Right ventricle myocardium inferior (tissue), 1 donor: Measurements from ENCODE around the gene ZNF362. TPM values are rescaled to one million over a fixed set of nuclear protein-coding genes. Genes with fewer than 3 reads are reported as not detected.
A peak's percentile ranks its signal among the peaks of the same experiment; 100 is the strongest.
"Not testable (repeated sequence)": the region's sequence is repeated elsewhere in the genome, so short reads cannot be mapped to it uniquely, and the experiment has no call there.

Experiments used
- ATAC-seq: fragments of 200-7000 bp; cut with Tn5 transposase; one replicate; pipeline ENCODE4 v1.9.1; 2020; ENCODE audit warnings: mild to moderate bottlenecking, moderate library complexity
- DNase-seq: peaks from one replicate; pipeline ENCODE4 v3.0.0; 2021; ENCODE audit errors: missing footprints
- intact Hi-C: fragments of 100-400 bp; cut with DNase I; formaldehyde crosslinking; loops from one replicate; pipeline ENCODE4 v1.11.0; 2022
- total RNA-seq: library from RNA; stranded (reverse); fragmentation: NEBNext Ultra II Directional; extraction: Animal tissue kit (Norgen Biotek cat#: 25700); gene quantifications from one replicate; pipeline ENCODE4 v1.2.1, GENCODE V29; 2021
- donor health status: DM: no; HTN: yes; CAD: no; lungs with severe emphysema.

The ZNF362 gene
- total RNA-seq, 1 donor from 2014 or later = 30.3 TPM

GRCh38 chr1:33275706-33276572 is 19.6 kb downstream of the ZNF362 start:
- intact Hi-C loops = no loop called here
- DNase-seq = no peak
- no peak for ATAC-seq

DNA sequence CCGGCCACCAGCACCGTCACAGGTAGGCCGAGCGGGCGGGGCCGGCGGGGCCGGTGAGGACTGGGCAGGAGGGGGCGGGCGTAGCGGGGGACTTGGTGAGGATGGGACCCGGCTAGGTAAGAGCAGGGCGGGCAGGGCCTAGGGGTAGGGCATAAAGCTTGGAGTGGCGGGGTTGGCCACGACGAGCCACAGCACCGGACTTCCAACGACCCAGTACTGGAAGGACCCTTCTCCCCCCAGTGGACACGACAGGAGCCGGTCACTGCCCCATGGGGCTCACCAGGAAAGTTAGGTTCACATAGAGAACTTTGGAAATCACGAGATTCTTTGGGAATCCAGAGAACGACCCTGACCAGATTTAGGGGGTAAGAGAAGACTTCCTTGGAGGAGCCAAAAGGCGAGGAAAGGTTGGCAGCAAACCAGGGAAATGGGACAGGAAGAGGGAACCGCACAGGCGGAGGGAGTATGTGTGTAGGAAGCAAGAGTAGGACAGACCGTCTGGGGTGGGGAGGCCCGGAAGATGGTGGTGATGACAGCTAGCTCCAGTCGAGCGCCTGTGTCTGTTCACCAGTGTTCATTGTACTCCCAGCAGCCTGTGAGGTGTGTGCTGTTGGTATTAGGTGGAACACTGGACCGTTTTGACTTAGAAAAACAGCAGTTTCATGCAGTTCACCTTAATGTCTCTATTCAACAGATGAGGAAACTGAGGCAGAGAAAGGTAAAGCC is 20.4 kb downstream of the ZNF362 start:
- DNase-seq = no peak

DNA sequence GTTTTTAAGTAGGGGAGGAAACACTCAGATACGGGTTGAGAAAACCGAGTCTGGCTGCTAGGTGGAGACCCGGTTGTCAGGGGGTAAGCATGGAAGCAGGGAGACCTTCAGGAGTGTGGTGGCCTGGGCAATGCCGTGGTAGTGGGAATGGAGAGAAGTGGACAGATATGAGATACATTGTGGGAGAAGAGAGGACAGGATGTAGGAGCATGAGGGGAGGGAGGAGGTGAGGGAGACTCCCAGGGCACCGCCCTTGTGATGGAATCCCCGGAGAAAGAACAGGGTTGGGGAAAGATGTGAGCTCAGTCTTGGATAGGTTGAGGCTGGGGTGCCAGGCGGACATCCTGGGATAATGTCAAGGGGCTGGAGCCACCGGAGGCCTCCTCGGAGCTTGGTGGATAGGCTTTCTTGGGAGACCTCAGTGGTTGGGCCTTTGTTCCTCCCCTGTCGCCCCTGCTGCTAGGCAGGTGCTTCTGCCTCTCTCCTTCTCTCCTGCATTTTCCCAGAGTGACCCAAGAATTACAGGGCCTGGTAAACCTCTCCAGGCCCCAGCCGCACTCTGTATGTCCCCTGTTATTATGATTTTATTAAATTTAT is 21.3 kb downstream of the ZNF362 start:
- ATAC-seq = no peak
- intact Hi-C loops = no loop called here
- DNase-seq = no peak

More for the DNA sequence above, 20.4 kb downstream of the ZNF362 start:
- ATAC-seq = no peak
- intact Hi-C loops = no loop called here

DNA sequence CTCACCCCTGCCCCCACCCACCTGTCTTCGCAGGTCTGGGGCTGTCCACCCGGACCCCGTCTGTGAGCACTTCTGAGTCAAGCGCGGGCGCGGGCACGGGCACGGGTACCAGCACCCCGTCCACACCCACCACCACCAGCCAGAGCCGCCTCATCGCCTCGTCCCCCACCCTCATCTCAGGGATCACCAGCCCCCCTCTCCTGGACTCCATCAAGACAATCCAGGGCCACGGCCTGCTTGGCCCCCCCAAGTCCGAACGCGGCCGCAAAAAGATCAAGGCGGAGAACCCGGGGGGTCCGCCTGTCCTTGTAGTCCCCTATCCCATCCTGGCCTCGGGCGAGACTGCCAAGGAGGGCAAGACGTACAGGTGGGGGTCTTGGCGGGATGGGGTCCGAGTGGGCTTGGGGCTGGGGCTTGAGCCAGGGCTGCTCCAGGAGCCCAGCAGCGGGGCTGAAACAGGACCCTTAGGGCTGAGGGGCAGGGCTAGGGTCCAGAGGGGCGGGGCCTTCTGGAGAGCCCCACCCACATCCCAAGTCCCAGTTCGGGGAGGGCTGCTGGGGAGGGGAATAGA is 23.9 kb downstream of the ZNF362 start:
- ATAC-seq = no peak
- DNase-seq = no peak
- intact Hi-C loops = no loop called here

DNA sequence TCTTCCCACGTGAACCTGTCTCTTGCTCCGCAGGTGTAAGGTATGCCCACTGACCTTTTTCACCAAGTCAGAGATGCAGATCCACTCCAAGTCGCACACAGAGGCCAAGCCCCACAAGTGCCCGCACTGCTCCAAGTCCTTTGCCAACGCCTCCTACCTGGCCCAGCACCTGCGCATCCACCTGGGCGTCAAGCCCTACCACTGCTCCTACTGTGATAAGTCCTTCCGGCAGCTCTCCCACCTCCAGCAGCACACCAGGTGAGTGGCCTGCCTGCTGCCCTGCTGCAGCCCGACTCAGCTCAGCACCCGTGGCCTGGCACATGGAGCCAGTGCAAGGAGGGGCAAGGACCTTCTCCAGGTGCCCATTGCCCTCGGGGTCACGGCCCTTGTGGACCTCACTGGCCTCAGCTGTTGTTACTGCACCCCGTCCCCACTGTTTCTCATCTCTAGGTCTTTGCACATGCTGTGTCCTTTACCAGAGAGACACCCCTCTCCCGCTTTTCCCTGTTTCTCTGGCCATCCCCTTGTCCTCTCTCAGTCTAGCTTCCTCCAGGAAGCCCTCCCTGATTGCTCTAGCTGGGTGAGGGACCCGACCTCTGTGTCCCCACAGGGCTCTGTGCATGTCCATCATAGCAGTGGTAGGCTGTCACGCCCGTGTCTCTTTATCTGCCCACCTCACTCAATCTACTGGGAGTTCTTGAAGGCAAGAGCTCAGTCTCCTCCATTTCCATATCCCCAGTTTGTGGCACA is 25.4 kb downstream of the ZNF362 start:
- ATAC-seq (no peak), DNase-seq (no peak)
- intact Hi-C loops = no loop called here

GRCh38 chr1:33282791-33283190 is 26.5 kb downstream of the ZNF362 start:
- intact Hi-C loops = no loop called here
- ATAC-seq (no peak), DNase-seq (no peak)

GRCh38 chr1:33284049-33284448 is 27.8 kb downstream of the ZNF362 start:
- DNase-seq (no peak), ATAC-seq (no peak)
- intact Hi-C loops = no loop called here

GRCh38 chr1:33286451-33287185 is 30.3 kb downstream of the ZNF362 start:
- intact Hi-C loops = no loop called here
- DNase-seq = no peak
- no peak for ATAC-seq

DNA sequence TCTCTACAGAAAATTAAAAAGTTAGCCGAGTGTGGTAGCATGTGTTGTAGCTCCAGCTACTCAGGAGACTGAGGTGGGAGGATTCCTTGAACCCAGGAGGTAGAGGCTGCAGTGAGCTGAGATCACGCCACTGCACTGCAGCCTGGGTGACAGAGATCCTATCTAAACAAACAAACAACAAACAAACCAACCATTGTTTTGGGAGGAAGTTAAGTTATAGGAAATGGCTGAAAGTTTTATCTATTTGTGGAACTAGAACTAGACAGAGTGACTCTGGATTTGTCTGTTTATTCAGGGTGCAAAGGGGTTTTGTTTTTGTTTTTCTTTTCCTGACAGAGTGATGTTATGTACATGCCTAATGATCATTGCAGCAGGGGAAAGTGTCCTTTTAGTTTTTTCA is 31.0 kb downstream of the ZNF362 start:
- DNase-seq (no peak), ATAC-seq (no peak)
- intact Hi-C loops = no loop called here

DNA sequence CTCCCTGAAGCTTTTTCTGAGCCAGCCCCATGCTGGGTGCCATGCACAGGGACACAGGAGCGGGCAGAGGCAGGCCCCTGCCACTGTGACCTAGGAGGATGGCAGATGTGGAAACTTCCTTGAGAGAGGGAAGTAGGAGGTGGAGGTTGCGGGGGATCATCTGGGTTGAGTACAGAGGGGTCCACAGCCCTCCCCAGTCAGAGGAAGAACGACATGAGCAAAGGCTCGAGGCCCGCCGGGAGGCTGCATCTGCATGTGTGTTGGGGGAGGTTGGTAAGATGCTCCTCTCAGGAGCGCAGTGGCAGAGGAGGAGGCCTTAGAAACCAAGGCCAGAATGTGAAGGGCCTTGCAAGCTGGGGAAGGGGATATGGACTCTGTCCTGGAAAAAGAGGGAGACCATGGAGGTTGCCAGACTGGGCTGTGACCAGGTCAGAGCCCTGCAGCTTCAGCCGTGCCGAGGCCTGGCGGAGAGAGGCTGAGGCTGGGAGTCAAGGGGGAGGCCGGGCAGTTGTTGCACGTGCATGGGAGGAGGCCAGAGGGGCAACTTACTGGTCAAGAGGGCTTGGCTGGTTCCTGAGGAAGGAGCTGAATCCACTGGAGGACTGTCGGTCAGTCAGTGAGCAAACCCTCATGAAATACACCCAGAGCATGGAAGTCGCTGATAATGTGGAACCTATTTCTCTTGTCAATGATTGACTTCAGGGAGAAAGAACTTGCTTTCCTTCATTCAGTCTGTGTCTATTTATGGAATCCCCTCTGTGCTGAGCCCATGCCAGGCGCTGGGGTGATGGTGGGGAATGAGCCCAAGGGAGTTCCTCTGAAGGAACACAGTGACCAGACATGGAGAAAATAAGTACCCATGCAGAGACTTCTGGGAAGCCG is 32.9 kb downstream of the ZNF362 start:
- ATAC-seq = peak; percentile 35
- intact Hi-C loops = no loop called here
- no peak for DNase-seq

GRCh38 chr1:33289858-33290154 is 33.5 kb downstream of the ZNF362 start:
- intact Hi-C loops = no loop called here
- DNase-seq = no peak
- no peak for ATAC-seq

DNA sequence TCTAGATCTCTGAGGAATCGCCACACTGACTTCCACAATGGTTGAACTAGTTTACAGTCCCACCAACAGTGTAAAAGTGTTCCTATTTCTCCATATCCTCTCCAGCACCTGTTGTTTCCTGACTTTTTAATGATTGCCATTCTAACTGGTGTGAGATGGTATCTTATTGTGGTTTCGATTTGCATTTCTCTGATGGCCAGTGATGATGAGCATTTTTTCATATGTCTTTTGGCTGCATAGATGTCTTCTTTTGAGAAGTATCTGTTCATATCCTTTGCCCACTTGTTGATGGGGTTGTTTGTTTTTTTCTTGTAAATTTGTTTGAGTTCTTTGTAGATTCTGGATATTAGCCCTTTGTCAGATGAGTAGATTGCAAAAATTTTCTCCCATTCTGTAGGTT is 34.3 kb downstream of the ZNF362 start:
- DNase-seq, ATAC-seq, intact Hi-C loops: not testable (repeated sequence)

- intact Hi-C loops = no loop called here
- DNase-seq (no peak), ATAC-seq (no peak)
These were observed 36.5 kb downstream of the ZNF362 start for GRCh38 chr1:33292726-33293340.

DNA sequence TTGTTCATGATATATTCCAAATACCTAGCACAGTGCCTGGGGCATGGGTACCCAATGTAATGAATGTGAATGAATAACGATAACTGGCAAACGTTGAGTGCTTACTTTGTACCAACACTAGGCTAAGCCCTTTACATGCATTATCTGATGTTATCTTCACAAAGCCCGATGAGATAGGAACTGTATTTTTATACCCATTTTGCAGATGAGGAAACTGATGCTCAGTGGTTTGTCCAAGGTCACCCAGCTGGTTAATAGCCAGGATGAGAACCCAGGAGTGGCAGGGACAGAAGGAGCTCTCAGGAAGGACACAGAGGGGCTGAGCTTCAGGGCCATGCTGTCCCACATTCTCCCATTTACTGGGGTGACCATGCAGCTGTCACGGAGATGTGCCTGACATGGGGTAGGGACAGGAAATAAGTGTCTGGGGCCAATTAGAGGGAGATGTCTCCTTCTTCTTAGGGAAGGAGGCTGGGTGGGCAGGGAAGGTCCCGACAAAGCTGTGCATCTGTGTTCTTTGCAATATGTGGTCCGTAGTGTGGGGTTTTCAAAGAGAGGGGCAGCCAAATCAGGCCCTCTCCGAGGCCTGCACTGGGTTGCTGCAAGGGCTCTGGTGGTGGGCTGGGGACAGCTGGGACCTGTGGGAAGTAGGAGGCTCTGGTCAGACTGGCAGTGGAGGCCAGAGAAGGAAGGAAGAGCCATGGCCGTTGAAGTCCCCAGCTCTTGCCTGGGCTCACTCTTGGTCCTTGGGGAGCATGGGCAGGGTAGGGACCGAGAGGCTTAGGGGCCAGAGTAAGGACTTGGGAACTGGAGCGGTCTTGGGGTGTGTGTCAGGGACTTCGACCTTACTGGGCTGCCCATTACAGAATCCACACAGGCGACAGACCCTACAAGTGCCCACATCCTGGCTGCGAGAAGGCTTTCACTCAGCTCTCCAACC is 38.0 kb downstream of the ZNF362 start:
- ATAC-seq = no peak
- no peak for DNase-seq
- intact Hi-C loops = loop anchor here (1.0 to 5.0 kb wide), 5 partner anchors 73 to 318 kb away; no protein-coding TSS in a partner anchor

- ATAC-seq = no peak
- intact Hi-C loops = loop anchor here (1.0 to 5.0 kb wide), 5 partner anchors 72 to 318 kb away; no protein-coding TSS in a partner anchor
- DNase-seq = no peak
These were observed 38.7 kb downstream of the ZNF362 start for GRCh38 chr1:33295023-33295422.
